DND-41 (cell line): ENCODE results near the gene HHATL.

Experiments
- ATAC-seq: fragments of 200-7000 bp; cut with Tn5 transposase; 3 replicates; pipeline ENCODE4 v1.9.1; 2021; ENCODE audit warnings: low read depth; ENCODE audit not compliant: insufficient read depth
- DNase-seq: peaks from one replicate; pipeline ENCODE4 v3.0.0-alpha.2; 2020
- H2AFZ ChIP-seq: 2 replicates; pipeline ENCODE4 v1.6.0; 2012; ENCODE audit warnings: low read depth, low read length
- H3K27ac ChIP-seq: 2 replicates; pipeline ENCODE4 v1.5.1; 2012; ENCODE audit warnings: low read length, inconsistent platforms
- H3K27me3 ChIP-seq: fragments of 200-600 bp; sonication (generic); 2 replicates; pipeline ENCODE4 v1.6.0; 2012; ENCODE audit warnings: low read length, mild to moderate bottlenecking, inconsistent platforms; ENCODE audit not compliant: insufficient read depth, poor library complexity
- H3K36me3 ChIP-seq: 2 replicates; pipeline ENCODE4 v1.5.1; 2012; ENCODE audit warnings: low read length, inconsistent platforms; ENCODE audit not compliant: insufficient read depth
- H3K4me1 ChIP-seq: 2 replicates; pipeline ENCODE4 v1.5.1; 2012; ENCODE audit warnings: mild to moderate bottlenecking, low read length; ENCODE audit not compliant: insufficient read depth
- H3K4me2 ChIP-seq: 2 replicates; pipeline ENCODE4 v1.6.0; 2012; ENCODE audit warnings: mild to moderate bottlenecking, moderate library complexity, low read length, inconsistent platforms; ENCODE audit not compliant: insufficient read depth
- H3K4me3 ChIP-seq, 2 experiments: fragments of 200-600 bp in 1 of 2; shearing (Covaris generic) in 1 of 2; 2 replicates each; pipeline ENCODE4 v1.5.1; 2012 to 2016; ENCODE audit warnings: inconsistent platforms in 2 of 2, low read length in 2 of 2, mild to moderate bottlenecking in 2 of 2, low read depth in 1 of 2, moderate library complexity in 1 of 2
- H3K79me2 ChIP-seq: 2 replicates; pipeline ENCODE4 v1.6.0; 2012; ENCODE audit warnings: low read length, inconsistent platforms; ENCODE audit not compliant: insufficient read depth
- H3K9ac ChIP-seq: 2 replicates; pipeline ENCODE4 v1.6.0; 2012; ENCODE audit warnings: low read depth, mild to moderate bottlenecking, inconsistent platforms, low read length, moderate library complexity
- H3K9me3 ChIP-seq: 2 replicates; pipeline ENCODE4 v1.5.1; 2012; ENCODE audit warnings: low read length, moderate library complexity, mild to moderate bottlenecking, inconsistent platforms; ENCODE audit not compliant: insufficient read depth, severe bottlenecking
- H4K20me1 ChIP-seq: 2 replicates; pipeline ENCODE4 v1.6.0; 2012; ENCODE audit warnings: low read length; ENCODE audit not compliant: insufficient read depth
- EZH2 ChIP-seq: IDR thresholded peaks from 3 replicates; pipeline ENCODE4 v1.6.1; 2012; ENCODE audit warnings: borderline replicate concordance, low read depth, mild to moderate bottlenecking, moderate library complexity, low read length, inconsistent platforms; ENCODE audit not compliant: severe bottlenecking
- TF ChIP-seq, protein P1 (sequence below): IDR thresholded peaks from 2 replicates; pipeline ENCODE4 v1.5.1; 2012; ENCODE audit warnings: borderline replicate concordance, low read length, moderate library complexity, mild to moderate bottlenecking; ENCODE audit not compliant: poor library complexity, severe bottlenecking; ENCODE audit errors: extremely low read depth

The HHATL gene

GRCh38 chr3:42709621-42710020 is 7.0 kb upstream of the HHATL start:
- Histone ChIP-seq H2AFZ (no peak overlapping the region), H3K4me3 (no peak overlapping the region), H3K9ac (no peak overlapping the region), H3K4me2 (no peak overlapping the region), H3K27me3 (peaks cover 7% of the 10 kb centered on the region), H3K4me1 (no peaks in the 10 kb centered on the region), H3K79me2 (no peaks in the 10 kb centered on the region), H4K20me1 (peaks cover 2% of the 10 kb centered on the region), H3K36me3 (no peaks in the 10 kb centered on the region), H3K27ac (no peak overlapping the region), H3K9me3 (no peaks in the 10 kb centered on the region)
- DNase-seq (no peak), ATAC-seq (no peak)
- no peak for TF ChIP-seq EZH2
- TF ChIP-seq, protein P1, sequence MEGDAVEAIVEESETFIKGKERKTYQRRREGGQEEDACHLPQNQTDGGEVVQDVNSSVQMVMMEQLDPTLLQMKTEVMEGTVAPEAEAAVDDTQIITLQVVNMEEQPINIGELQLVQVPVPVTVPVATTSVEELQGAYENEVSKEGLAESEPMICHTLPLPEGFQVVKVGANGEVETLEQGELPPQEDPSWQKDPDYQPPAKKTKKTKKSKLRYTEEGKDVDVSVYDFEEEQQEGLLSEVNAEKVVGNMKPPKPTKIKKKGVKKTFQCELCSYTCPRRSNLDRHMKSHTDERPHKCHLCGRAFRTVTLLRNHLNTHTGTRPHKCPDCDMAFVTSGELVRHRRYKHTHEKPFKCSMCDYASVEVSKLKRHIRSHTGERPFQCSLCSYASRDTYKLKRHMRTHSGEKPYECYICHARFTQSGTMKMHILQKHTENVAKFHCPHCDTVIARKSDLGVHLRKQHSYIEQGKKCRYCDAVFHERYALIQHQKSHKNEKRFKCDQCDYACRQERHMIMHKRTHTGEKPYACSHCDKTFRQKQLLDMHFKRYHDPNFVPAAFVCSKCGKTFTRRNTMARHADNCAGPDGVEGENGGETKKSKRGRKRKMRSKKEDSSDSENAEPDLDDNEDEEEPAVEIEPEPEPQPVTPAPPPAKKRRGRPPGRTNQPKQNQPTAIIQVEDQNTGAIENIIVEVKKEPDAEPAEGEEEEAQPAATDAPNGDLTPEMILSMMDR: no peak

DNA sequence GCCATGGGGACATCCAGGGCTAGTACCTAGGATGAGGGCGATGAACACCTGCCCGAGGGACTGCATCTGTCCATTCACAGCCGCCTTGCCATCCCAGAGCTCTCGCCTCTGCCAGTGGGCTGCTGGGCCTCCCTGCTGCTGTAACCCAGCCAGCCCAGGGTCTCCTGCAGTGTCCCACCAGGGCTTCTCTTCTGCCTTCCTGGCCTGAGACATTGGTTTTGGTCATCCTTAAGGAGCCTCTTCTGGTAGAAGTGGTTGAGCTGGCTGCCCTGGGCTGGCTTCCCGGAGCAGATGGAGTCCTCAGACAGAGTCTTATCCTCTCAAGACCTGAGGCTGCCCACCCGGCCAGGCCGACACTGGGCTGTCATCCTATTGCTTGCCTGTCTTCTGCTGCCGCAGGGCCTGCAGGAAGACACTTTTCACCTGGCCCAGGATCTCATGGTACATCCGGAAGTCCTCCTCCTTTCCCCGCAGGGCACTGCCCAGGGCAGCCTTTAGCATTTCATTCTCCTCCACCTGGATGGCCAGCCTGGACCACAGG is 6.1 kb upstream of the HHATL start:
- H3K79me2 ChIP-seq: no peaks in the 10 kb centered on the region
- peaks cover 9% of the 10 kb centered on the region for H4K20me1 ChIP-seq
- no peak overlapping the region for H2AFZ ChIP-seq
- no peak overlapping the region for H3K4me2 ChIP-seq
- H3K27me3 ChIP-seq: peaks cover 3% of the 10 kb centered on the region
- H3K36me3 ChIP-seq: no peaks in the 10 kb centered on the region
- DNase-seq (no peak), ATAC-seq (no peak)
- no peak overlapping the region for H3K4me3 ChIP-seq
- no peak overlapping the region for H3K27ac ChIP-seq
- TF ChIP-seq, protein P1: no peak
- TF ChIP-seq EZH2: no peak
- H3K9me3 ChIP-seq: no peaks in the 10 kb centered on the region
- H3K9ac ChIP-seq: no peak overlapping the region
- H3K4me1 ChIP-seq: no peaks in the 10 kb centered on the region

GRCh38 chr3:42707620-42708355 is 5.2 kb upstream of the HHATL start:
- no peak overlapping the region for H3K4me3 ChIP-seq
- no peak overlapping the region for H2AFZ ChIP-seq
- no peaks in the 10 kb centered on the region for H3K9me3 ChIP-seq
- H3K4me2 ChIP-seq: no peak overlapping the region
- H3K27ac ChIP-seq: no peak overlapping the region
- H3K79me2 ChIP-seq: no peaks in the 10 kb centered on the region
- no peaks in the 10 kb centered on the region for H3K36me3 ChIP-seq
- no peaks in the 10 kb centered on the region for H3K4me1 ChIP-seq
- TF ChIP-seq, protein P1: no peak
- no peak for TF ChIP-seq EZH2
- H3K9ac ChIP-seq: no peak overlapping the region
- peaks cover 14% of the 10 kb centered on the region for H4K20me1 ChIP-seq
- peaks cover 3% of the 10 kb centered on the region for H3K27me3 ChIP-seq
- ATAC-seq: no peak
- no peak for DNase-seq
